ENCODE results near the gene TUBGCP2.
"Not testable (repeated sequence)": the region's sequence is repeated elsewhere in the genome, so short reads cannot be mapped to it uniquely, and the experiment has no call there.

The TUBGCP2 gene

GRCh38 chr10:133267829-133268228 lies 40.8 kb downstream of the TUBGCP2 start:
- in situ Hi-C loops (cut with HindIII; ENCODE audit: low sequenced_read_pairs): no loop called here
- H3K4me3 ChIP-seq (ENCODE audit: low read depth, low read length): no peak overlapping the region
- TF ChIP-seq, protein P1, sequence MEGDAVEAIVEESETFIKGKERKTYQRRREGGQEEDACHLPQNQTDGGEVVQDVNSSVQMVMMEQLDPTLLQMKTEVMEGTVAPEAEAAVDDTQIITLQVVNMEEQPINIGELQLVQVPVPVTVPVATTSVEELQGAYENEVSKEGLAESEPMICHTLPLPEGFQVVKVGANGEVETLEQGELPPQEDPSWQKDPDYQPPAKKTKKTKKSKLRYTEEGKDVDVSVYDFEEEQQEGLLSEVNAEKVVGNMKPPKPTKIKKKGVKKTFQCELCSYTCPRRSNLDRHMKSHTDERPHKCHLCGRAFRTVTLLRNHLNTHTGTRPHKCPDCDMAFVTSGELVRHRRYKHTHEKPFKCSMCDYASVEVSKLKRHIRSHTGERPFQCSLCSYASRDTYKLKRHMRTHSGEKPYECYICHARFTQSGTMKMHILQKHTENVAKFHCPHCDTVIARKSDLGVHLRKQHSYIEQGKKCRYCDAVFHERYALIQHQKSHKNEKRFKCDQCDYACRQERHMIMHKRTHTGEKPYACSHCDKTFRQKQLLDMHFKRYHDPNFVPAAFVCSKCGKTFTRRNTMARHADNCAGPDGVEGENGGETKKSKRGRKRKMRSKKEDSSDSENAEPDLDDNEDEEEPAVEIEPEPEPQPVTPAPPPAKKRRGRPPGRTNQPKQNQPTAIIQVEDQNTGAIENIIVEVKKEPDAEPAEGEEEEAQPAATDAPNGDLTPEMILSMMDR (IDR thresholded peaks at IDR 0.05; ENCODE audit: low read depth, low read length, missing control alignments): no peak
- DNase-seq (ENCODE audit: low read depth): no peak

- DNase-seq (ENCODE audit: low read depth): no peak
- TF ChIP-seq, protein P1 (IDR thresholded peaks at IDR 0.05; ENCODE audit: low read depth, low read length, missing control alignments): no peak
- H3K4me3 ChIP-seq (ENCODE audit: low read depth, low read length): no peak overlapping the region
- in situ Hi-C loops (cut with HindIII; ENCODE audit: low sequenced_read_pairs): no loop called here
These were observed 41.4 kb downstream of the TUBGCP2 start for GRCh38 chr10:133267293-133267692.

GRCh38 chr10:133266056-133266795 lies 42.4 kb downstream of the TUBGCP2 start:
- DNase-seq (ENCODE audit: low read depth): no peak
- TF ChIP-seq, protein P1 (IDR thresholded peaks at IDR 0.05; ENCODE audit: low read depth, low read length, missing control alignments): no peak
- H3K4me3 ChIP-seq (ENCODE audit: low read depth, low read length): no peak overlapping the region
- in situ Hi-C loops (cut with HindIII; ENCODE audit: low sequenced_read_pairs): no loop called here

DNA sequence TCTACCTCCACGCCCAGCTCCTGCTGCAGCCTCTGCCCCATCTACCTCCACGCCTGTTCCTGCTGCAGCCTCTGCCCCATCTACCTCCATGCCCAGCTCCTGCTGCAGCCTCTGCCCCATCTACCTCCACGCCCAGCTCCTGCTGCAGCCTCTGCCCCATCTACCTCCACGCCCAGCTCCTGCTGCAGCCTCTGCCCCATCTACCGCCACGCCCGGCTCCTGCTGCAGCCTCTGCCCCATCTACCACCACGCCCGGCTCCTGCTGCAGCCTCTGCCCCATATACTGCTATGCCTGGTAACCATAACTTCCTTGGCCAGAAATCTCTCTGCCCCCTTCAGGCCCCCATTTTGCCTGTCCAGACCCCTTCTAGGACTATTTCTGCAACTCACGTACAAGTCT lies 43.6 kb downstream of the TUBGCP2 start:
- H3K4me3 ChIP-seq (ENCODE audit: low read depth, low read length); in situ Hi-C loops (cut with HindIII; ENCODE audit: low sequenced_read_pairs); DNase-seq (ENCODE audit: low read depth): not testable (repeated sequence)

DNA sequence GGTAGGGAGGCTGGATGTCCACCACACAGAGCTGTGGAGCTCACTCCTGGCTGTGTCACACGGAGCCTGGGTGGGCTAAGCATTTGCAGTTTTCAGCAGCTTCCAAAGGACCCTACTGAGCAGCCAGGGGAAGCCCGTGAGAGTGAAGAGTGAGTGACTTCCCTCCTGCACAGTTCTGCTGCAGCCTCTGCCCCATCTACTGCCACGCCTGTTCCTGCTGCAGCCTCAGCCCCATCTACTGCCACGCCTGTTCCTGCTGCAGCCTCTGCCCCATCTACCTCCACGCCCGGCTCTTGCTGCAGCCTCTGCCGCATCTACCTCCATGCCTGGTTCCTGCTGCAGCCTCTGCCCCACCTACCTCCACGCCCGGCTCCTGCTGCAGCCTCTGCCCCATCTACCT lies 44.2 kb downstream of the TUBGCP2 start:
- DNase-seq (ENCODE audit: low read depth): no peak
- H3K4me3 ChIP-seq (ENCODE audit: low read depth, low read length): no peak overlapping the region
- in situ Hi-C loops (cut with HindIII; ENCODE audit: low sequenced_read_pairs): no loop called here
- TF ChIP-seq, protein P1 (IDR thresholded peaks at IDR 0.05; ENCODE audit: low read depth, low read length, missing control alignments): no peak

- in situ Hi-C loops (cut with HindIII; ENCODE audit: low sequenced_read_pairs): no loop called here
- no peak overlapping the region for H3K4me3 ChIP-seq (ENCODE audit: low read depth, low read length)
- TF ChIP-seq, protein P1 (IDR thresholded peaks at IDR 0.05; ENCODE audit: low read depth, low read length, missing control alignments): no peak
- no peak for DNase-seq (ENCODE audit: low read depth)
These were observed 45.0 kb downstream of the TUBGCP2 start for GRCh38 chr10:133263674-133264073.

DNA sequence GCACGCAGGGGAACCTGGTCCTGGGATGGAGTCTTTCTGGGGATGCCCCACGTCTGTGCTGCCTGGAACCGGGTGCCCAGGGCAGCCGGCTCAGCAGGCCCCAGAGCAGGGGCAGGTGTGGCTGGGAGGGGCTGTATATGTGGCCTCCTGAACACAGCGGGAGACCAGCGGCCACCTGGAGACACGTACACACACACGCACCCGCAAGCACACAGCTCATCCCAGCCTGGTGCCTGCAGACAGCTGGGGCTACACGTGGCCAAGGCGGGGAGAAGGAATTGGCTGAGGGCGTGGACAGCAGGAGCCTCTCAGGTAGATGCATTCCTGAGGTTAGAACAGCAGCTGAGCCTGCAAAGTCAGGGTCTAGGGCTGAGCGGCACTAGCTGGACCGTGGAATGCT lies 46.0 kb downstream of the TUBGCP2 start:
- DNase-seq (ENCODE audit: low read depth): no peak
- in situ Hi-C loops (cut with HindIII; ENCODE audit: low sequenced_read_pairs): no loop called here
- TF ChIP-seq, protein P1 (IDR thresholded peaks at IDR 0.05; ENCODE audit: low read depth, low read length, missing control alignments): no peak
- H3K4me3 ChIP-seq (ENCODE audit: low read depth, low read length): no peak overlapping the region
